Breast epithelium (tissue), 4 donors: ENCODE results near the gene CHRFAM7A. TPM values are rescaled to one million over a fixed set of nuclear protein-coding genes. Genes with fewer than 3 reads are reported as not detected.
"Not testable (repeated sequence)": the region's sequence is repeated elsewhere in the genome, so short reads cannot be mapped to it uniquely, and the experiment has no call there.

Experiments used
- DNase-seq, 2 donors: peaks; one replicate each; pipeline ENCODE4 v3.0.0-alpha.2; 2019; ENCODE audit warnings: low spot score in 2 of 2
- H3K27ac ChIP-seq, 2 donors: fragments of 200-600 bp; sonication (generic) in 1 of 2; one replicate each; pipeline ENCODE4 v1.5.1; 2016 to 2019; ENCODE audit warnings: mild to moderate bottlenecking in 1 of 2
- H3K27me3 ChIP-seq, 2 donors: fragments of 200-600 bp; sonication (generic) in 1 of 2; one replicate each; pipeline versions ENCODE4 v1.5.1 to v1.6.0; 2017 to 2019; ENCODE audit warnings: control low read depth in 1 of 2, mild to moderate bottlenecking in 1 of 2
- H3K36me3 ChIP-seq: fragments of 200-600 bp; one replicate; pipeline ENCODE4 v1.5.1; 2019
- H3K4me1 ChIP-seq, 2 donors: fragments of 200-600 bp; sonication (generic); one replicate each; pipeline ENCODE4 v1.5.1; 2016 to 2019; ENCODE audit warnings: control low read depth in 1 of 2
- H3K4me3 ChIP-seq, 3 donors: fragments of 200-600 bp; sonication (generic); 1 replicate in 2 of 3; 2 replicates in 1 of 3; pipeline ENCODE4 v1.5.1; 2016 to 2019; ENCODE audit warnings: mild to moderate bottlenecking in 3 of 3, moderate library complexity in 2 of 3
- H3K9me3 ChIP-seq, 2 donors: fragments of 200-600 bp; sonication (generic) in 1 of 2; one replicate each; pipeline ENCODE4 v1.5.1; 2016 to 2019; ENCODE audit warnings: control low read depth in 1 of 2
- intact Hi-C: fragments of 100-400 bp; cut with DNase I; formaldehyde crosslinking; loops from one replicate; pipeline ENCODE4 v1.15.1; 2023; ENCODE audit warnings: low total_unique reads
- total RNA-seq, 3 donors: library from RNA; depleted of rRNA; stranded (reverse); fragments of >200 nt; gene quantifications; one replicate each; pipeline ENCODE4 v1.1.0, GENCODE V29; 2016

The CHRFAM7A gene
- total RNA-seq: 1 to 10 TPM in 1 of 3 donors, under 1 TPM in 2; 0.73 to 3.3 (median 0.80) TPM

GRCh38 chr15:30392766-30393663, at the start of gene CHRFAM7A:
Gene CHRFAM7A, minus strand, starts transcription at chr15:30393540. Its CDS starts 10,189 bp downstream, at chr15:30383351.
- H3K4me3 ChIP-seq, H3K36me3 ChIP-seq, H3K27ac ChIP-seq, H3K27me3 ChIP-seq, DNase-seq, H3K9me3 ChIP-seq, H3K4me1 ChIP-seq, intact Hi-C loops: not testable (repeated sequence)

DNA sequence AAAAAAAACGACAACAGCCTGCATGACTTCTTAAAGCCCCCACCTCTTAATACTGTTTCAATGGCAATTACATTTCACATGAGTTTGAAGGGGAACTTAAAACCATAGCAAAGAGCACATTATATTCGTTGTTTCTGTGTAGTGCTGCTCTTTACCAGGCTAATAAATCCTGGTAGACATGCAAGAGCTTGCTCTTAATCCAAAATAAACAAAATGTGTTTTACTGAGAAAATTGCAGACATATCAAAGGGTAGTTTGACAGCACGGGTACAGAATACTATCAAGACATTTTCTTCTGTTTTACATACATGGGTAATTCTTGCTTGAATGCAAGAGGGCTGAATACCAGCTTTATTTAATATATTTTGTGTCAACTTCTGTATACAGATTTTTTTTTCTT, 45.0 kb upstream of the CHRFAM7A start:
- H3K9me3 ChIP-seq, intact Hi-C loops, H3K36me3 ChIP-seq, H3K4me3 ChIP-seq, H3K27ac ChIP-seq, H3K27me3 ChIP-seq, DNase-seq, H3K4me1 ChIP-seq: not testable (repeated sequence)

DNA sequence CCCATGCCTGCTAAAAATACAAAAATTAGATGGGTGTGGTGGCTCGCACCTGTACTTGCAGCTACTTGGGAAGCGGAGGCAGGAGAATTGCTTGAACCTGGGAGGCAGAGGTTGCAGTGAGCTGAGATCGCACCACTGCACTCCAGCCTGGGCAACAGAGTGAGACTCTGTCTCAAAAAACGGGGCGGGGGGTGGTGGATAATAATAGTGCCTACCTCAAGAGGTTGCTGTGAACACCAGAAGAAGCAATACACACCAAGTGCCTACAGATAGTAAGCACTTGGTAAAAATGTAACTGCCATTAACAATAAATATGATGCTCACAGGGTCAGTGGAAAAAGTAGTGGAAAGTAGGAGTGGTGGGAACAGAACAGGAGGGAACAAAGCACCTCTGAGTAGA, 42.5 kb upstream of the CHRFAM7A start:
- H3K27me3 ChIP-seq, H3K27ac ChIP-seq, H3K4me1 ChIP-seq, H3K36me3 ChIP-seq, H3K4me3 ChIP-seq, intact Hi-C loops, H3K9me3 ChIP-seq: not testable (repeated sequence)
- DNase-seq: peak in 1 of 2 donors; percentile 46

DNA sequence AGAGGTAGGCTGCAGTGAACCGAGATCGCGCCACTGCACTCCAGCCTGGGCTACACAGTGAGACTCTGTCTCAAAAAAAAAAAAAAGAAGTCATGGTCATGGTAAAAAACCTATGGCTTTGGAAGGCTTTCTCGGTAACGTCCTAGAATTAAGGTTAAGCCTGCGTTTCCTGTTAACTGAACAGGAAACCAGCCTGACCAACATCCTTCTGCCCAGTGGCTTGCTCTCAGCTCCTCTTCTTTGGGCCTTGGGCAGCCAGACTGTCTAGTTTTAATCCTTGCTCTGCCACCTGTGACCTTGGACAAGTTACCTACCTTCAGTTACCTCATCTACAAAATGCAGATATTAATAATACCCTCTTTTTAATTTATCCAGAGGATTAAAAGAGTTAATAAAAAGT, 27.4 kb upstream of the CHRFAM7A start:
- H3K27me3 ChIP-seq, intact Hi-C loops, H3K4me3 ChIP-seq, DNase-seq, H3K27ac ChIP-seq, H3K36me3 ChIP-seq, H3K4me1 ChIP-seq, H3K9me3 ChIP-seq: not testable (repeated sequence)

DNA sequence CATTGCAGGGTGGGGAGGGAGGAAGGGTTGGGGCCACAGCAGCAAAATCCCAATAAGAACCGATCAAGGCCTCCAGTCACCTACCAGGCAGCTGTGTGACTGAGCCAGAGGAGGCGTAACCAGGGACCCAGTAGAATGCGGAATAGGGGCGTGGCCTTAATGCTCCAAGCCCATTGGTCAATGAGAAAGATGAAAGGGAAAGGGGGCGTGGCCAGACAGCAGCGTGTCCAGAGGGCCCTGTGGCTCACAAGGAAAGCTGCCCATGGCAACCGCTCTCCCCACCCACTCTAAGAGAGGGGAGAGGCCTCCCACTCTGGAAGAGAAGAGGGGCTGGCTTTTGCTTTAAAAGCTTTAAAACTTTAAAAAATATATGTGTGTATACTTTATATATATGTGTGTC, 20.8 kb upstream of the CHRFAM7A start, which contains the start of gene GOLGA8R:
Gene GOLGA8R, minus strand, starts transcription at position 101 of the 400 bp plus-strand sequence. Its CDS starts 98 bp downstream, at position 3.
- DNase-seq, H3K27ac ChIP-seq, H3K27me3 ChIP-seq, H3K4me1 ChIP-seq, intact Hi-C loops, H3K4me3 ChIP-seq, H3K9me3 ChIP-seq, H3K36me3 ChIP-seq: not testable (repeated sequence)

GRCh38 chr15:30407636-30408035, 14.3 kb upstream of the CHRFAM7A start:
- H3K27ac ChIP-seq, DNase-seq, H3K36me3 ChIP-seq, H3K4me1 ChIP-seq, H3K9me3 ChIP-seq, H3K27me3 ChIP-seq, intact Hi-C loops, H3K4me3 ChIP-seq: not testable (repeated sequence)

GRCh38 chr15:30398988-30399387, 5.6 kb upstream of the CHRFAM7A start:
- DNase-seq: peak in 1 of 2 donors; percentile 49
- H3K27ac ChIP-seq, H3K9me3 ChIP-seq, H3K4me3 ChIP-seq, H3K36me3 ChIP-seq, intact Hi-C loops, H3K27me3 ChIP-seq, H3K4me1 ChIP-seq: not testable (repeated sequence)

DNA sequence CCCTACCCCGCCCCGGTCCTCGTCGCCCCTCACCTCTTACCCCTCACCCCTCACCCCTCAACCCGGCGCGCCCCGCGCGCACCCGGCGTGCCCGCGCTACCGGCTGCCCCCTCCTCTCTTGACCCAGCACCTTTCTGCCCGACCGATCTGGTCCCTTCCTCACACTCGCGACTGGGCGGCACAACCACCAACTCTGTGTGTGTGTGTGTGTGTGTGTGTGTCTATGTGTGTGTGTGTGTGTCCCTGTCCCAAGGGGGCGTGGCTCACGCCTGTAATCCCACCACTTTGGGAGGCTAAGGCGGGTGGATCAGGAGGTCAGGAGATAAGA, 288 bp upstream of the CHRFAM7A start:
- H3K4me1 ChIP-seq, intact Hi-C loops: not testable (repeated sequence)

GRCh38 chr15:30386318-30386887, 6.9 kb downstream of the CHRFAM7A start:
- DNase-seq, H3K27me3 ChIP-seq, intact Hi-C loops, H3K9me3 ChIP-seq, H3K27ac ChIP-seq, H3K4me3 ChIP-seq, H3K4me1 ChIP-seq, H3K36me3 ChIP-seq: not testable (repeated sequence)

More for the DNA sequence above, 288 bp upstream of the CHRFAM7A start:
- not testable (repeated sequence) for DNase-seq, H3K27me3 ChIP-seq, H3K36me3 ChIP-seq, H3K27ac ChIP-seq, H3K9me3 ChIP-seq, H3K4me3 ChIP-seq

- intact Hi-C loops, H3K4me1 ChIP-seq, H3K9me3 ChIP-seq, H3K27me3 ChIP-seq, H3K4me3 ChIP-seq, H3K36me3 ChIP-seq, H3K27ac ChIP-seq, DNase-seq: not testable (repeated sequence)
Observed at GRCh38 chr15:30377082-30377413, 16.3 kb downstream of the CHRFAM7A start.

DNA sequence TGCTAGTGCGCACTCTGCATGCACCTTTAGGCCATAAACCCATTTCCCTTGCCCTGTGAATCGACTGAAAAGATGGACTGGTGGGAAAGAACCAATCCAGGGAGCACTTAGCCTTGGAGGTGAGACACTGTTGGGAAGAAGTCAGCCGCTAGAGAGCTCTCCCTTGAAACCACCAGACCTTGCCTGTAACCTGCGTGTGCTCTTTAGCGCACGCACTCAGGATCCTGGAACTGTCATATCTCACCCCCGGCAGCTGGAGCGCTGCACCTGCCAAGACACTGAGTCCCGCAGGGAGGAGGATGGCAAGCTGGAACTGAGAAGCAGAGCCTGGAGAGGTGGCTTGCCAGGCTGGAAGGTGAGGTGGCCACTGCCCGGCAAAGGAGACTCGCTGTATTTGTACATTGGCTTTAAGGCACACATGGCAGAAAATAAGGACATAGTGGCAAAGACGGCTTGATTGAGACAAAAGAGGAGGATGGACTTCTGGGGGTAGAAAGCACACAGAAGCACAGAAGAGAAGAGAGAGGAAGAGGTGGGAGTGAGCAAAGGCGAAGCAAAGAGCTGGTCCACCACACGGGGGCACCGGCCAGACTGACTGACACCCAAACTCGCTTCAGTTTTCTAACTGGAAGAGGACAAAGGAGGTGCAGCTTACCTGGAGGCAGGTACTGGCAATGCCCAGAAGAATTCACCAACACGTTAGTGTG, 16.8 kb downstream of the CHRFAM7A start:
- H3K36me3 ChIP-seq, intact Hi-C loops, H3K27ac ChIP-seq, H3K27me3 ChIP-seq, H3K4me1 ChIP-seq, H3K9me3 ChIP-seq, H3K4me3 ChIP-seq, DNase-seq: not testable (repeated sequence)

DNA sequence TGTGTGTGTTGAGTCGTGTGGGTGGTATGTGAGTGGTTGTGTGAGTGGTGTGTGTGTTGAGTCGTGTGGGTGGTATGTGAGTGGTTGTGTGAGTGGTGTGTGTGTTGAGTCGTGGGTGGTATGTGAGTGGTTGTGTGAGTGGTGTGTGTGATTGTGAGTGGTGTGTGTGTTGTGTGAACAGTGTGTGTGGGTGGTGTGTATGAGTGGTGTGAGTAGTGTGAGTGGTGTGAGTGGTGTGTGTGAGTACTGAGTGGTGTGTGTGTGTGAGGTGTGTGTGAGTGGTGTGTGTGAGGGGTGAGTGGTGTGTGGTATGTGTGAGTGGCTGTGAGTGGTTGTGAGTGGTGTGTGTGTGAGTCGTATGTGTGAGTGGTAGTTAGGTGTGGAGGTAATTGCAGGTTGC, 17.5 kb downstream of the CHRFAM7A start:
- not testable (repeated sequence) for H3K36me3 ChIP-seq, H3K27ac ChIP-seq

DNA sequence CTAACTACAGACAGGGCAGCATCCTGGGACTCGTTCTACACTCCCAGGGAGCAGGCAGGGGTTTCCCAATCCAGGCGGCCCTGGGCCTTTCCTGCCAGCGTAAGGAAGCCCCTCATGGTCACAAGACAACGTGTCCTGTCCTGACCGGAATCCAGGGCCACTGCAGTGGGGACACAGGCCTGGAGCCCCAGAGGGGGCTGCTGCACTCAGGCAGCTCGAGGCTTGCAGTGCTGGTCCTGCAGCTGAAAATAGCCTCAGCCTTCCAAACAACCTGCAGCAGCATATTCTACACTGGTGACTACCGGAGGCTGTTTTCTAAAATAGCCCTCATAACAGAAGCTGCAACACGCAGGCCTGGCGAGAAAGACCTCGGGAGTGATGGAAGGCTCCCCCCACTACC, 18.5 kb downstream of the CHRFAM7A start:
- intact Hi-C loops, H3K9me3 ChIP-seq, H3K27ac ChIP-seq, H3K36me3 ChIP-seq, H3K4me3 ChIP-seq, H3K27me3 ChIP-seq, H3K4me1 ChIP-seq, DNase-seq: not testable (repeated sequence)

More for the DNA sequence above, 17.5 kb downstream of the CHRFAM7A start:
- H3K27me3 ChIP-seq, H3K4me3 ChIP-seq, H3K4me1 ChIP-seq, intact Hi-C loops, DNase-seq, H3K9me3 ChIP-seq: not testable (repeated sequence)
